HG02870 (cell line): ENCODE measurements around the gene MTA1.

ENCODE experiments used
- ATAC-seq: cut with Tn5 transposase; IDR thresholded peaks from one replicate; pipeline ENCODE4 v1.9.1; 2021; ENCODE audit warnings: mild to moderate bottlenecking, moderate library complexity; ENCODE audit not compliant: unreplicated experiment

The MTA1 gene

DNA sequence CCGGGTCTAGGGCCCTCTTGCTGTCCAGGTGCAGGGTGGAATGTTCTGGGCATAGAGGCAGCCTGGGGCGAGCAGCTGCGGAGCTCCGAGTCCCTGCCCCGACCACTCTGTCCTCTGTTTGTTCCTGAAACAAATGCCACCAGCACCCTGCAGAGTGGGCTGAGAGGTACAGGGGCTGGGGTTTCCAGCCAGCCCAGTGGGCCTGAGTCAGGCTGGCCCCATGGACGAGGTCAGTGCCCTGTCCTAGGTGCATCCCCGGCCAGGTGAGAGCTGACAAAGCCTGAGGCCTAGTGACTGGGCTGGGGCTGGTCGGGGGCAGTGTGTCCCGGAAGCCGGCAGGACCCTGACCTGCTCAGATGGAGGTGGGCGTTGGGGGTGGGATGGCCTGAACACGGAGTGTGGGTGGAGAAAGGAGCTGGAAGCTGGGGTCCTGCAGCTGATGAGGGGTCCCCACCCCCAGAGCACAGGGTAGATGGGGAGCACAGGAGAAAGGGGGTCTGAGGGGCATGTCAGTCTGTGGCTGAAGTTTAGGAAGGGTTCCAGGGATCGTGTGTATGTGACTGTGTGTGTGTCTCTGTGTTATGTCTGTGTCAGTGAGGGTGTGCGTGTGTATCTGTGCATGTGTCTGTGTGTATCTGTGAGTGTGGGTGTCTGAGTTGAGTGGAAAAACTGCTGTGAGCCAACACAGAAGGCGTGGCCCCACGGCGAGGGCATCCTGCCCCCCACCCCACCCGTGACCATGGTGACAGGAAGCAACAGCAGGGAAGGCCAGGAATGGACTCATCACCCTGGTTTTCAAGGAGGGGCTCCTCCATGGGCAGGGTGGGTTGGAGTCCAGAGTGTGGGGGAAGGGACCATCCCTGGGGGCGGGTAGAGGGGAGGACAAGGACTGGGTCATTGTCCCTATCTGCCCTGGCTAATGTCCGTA is 64.7 kb downstream of the MTA1 start:
- ATAC-seq = no peak

DNA sequence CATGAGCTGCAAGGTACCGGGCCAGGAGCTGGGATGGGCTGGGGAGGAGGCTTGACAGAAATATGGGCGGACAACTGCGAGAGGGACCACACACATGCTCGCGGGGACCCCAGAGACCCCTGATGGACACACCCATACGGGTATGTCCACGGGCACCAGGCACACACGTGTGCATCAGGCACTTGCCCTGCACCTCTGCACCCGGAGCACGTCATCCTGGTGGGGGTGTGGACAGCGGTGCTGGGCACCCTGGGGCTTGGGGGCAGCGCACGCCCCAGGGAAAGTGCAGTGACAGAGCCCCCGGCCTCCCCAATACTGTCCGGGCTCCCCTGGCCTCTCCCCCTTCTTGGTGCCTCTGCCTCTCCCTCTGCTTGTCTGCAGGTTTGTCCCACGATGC is 65.4 kb downstream of the MTA1 start:
- no peak for ATAC-seq

GRCh38 chr14:105485739-105486162 is 66.1 kb downstream of the MTA1 start:
- ATAC-seq = no peak

DNA sequence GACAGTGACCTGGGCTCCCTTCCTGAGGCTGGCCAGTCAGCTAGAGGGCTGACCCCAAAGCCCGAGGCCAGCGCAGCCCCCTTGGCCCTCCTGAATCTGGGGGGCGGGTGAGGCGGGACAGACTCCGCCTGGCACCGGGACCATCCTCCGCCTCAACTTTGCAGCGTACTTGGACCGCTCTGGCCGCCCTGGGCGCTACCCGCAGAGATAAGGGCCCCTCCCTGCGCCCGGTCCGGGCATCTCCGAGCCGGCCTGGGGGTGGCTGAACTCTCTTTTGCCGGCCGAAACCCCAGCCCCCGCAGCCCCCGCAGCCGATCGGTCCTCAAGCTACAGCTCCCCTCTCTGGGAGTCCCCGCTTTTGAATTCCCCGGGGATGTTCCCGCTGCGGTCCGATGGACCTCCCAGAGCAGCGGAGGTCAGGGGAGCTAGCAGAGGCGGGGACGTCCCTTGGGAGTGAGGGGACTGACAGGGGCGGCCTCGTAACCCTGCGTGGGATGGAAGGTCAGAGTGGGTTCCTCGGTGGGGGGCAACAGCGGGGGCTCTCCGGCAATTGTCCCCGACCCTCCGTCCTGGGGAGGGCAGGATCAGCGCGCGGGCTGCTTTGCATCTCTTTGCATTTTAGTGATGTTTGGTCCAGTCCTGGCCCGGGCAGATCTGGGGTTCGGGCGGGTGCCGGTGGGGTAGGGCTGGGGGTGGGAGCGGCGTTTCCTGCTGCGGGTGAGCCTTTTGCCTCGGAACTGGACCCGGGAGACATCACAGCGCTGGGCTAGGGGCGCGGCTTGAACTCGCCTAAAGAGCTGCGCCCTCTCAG is 66.7 kb downstream of the MTA1 start, which contains the start of gene CRIP1:
TSS of gene CRIP1 (plus strand) at position 724 of the 811 bp plus-strand sequence. CDS start 374 bp downstream, outside the sequence.
- ATAC-seq = no peak

- ATAC-seq = no peak
Measured at GRCh38 chr14:105486974-105487448, 67.4 kb downstream of the MTA1 start.

DNA sequence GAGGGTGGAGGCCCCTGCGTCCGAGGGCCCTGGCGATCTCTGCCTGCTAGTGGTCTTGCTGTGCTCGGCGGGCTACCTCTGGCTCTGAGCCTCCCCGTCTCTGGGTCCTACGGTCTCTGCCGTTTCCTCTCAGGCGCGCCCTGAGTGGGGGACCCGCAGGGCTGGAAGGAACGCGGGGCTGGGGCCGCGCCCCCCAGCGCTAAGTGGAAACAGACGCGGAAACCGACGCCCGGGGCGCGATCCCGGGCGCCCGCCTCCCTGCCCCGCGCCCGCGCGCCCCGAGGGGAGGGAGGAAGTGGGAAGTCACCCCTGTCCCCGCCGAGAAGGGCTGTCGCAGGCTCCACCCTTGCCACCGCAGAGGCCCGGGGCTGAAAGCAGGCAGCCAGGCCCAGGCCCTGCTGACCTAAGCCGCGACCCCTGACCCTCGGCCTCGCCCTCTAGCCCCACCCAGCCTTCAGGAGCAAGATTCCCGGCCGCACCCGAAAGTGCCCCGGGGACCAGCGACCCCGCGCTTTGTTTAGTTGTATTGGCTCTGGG is 67.9 kb downstream of the MTA1 start:
- no peak for ATAC-seq

DNA sequence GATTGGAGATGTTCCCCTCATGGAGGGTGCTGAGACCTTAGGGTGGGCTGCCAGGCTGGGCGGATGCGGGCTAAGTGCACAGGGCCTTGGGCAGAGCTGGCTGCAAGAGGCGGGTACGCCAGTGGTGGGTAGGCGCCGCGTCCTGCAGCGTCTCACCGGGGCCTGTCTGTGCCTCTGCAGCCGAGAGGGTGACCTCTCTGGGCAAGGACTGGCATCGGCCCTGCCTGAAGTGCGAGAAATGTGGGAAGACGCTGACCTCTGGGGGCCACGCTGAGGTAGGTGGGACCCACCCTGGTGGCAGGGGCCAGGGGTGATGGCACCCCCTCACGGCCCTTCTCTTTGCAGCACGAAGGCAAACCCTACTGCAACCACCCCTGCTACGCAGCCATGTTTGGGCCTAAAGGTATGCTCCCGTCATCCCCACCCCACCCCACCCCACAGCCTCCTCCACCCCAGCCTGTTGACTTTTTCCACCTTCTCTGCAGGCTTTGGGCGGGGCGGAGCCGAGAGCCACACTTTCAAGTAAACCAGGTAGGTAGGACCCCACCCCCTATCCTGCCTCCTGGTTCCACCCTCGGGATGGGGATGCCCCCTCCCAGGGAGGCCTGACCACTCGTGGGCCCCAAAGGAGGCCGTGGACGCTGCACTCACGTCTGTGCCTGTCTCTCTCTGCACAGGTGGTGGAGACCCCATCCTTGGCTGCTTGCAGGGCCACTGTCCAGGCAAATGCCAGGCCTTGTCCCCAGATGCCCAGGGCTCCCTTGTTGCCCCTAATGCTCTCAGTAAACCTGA is 68.6 kb downstream of the MTA1 start:
- ATAC-seq = no peak

GRCh38 chr14:105488781-105489541 is 69.3 kb downstream of the MTA1 start:
- ATAC-seq = no peak

DNA sequence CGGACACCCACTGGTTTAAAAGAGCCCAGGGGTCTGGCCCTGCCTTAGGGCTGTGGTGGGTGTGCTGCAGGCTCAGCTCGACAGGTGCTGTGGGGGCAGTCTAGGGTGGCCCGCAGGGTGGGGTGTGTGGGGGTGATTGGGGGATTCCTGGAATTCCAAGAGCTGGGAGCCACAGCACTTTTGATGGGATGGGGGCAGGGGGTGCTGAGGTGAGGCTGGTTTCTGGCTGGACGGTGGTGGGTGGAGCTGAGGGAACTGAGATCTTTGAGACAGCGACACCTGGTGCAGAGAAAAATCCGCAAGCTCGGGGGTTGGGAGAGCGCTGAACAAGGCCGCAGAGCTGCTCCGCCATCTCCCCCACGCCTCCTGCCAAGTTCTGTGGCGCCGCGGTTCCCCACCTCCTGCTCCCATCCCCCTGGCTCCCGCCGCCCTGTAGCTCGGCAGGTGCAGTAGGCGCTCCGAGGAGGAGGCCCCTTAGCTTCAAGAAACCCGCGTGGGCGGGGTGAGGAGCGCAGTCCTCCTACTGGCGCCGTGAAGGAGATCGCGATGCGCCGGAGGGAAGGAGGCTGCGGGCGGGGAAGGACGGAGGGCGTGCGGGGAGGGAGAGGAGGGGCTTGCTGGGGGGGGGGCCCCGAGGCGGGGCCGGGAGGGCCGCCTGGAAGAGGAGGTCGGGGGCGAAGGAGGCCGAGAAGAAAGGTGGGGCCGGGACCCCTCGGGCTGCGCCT is 70.1 kb downstream of the MTA1 start:
- ATAC-seq = no peak

- no peak for ATAC-seq
Measured at GRCh38 chr14:105490267-105490571, 70.6 kb downstream of the MTA1 start.

DNA sequence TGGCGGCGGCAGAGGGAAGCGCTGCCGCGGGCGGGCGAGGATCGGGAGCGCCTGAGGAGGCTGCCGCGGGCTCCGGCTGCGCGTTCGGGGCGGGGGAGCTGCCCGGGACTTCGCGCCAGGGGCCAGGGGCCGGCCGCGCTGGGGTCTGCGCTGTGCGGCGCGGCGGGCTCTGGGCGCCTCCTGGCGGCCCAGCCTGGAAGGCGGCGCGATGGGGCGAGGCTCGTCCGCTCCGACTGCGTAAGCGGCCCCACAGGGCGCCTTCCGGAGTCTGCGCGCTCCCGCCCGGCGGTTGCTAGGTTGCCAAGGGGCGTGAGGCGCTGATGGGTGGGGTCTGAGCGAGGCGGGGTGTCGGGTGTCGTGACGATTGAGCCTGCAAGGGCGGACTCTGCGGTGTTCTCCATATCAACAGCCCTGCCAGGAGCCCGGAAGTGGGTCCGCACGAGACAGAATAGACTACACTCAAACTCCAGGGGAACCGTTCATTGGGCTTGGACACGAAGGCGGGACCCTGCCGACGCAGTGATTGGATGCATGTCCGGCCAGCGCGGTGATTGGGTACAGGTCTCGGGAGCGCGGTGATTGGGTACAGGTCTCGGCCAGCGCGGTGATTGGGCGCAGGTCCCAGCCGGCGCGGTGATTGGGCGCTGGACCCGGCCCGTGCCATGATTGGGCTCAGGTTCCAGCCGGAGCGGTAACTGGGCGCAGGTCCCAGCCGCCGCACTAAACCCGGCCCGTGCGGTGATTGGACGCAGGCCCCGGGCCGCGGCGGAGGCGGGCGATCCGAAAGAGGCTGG is 71.1 kb downstream of the MTA1 start, which contains the start of gene TEDC1:
TSS of gene TEDC1 (plus strand) at position 675 of the 794 bp plus-strand sequence. CDS start 130 bp downstream, outside the sequence.
- ATAC-seq = peak; percentile 74

DNA sequence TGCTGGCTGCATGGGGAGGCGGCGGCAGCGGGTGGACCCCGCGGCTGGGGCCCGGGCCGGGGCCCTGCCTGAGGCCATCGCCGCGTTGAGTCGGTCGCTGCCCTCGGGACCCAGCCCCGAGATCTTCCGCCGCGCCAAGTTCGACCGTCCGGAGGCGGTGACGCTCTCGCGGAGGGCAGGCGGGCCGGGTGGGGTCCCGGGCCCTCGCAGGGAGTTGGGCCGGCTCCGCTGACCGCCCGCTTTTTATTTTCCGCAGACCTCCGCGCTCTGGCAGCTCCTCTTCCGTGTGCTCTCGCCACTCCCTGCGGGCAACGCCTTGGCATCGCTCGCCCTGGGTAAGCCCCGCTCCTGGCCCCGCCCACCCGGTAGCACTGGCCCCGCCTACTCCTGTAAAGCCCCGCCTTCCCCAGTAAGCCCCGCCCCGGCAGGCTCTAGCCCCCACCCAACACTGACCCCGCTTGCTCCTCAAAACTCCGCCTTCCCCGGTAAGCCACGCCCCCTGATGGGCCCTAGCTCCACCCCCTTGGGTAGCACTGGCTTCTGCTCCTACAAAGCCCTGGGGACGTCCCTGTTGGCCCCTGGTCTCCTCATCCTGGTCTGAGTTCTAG is 71.8 kb downstream of the MTA1 start:
- no peak for ATAC-seq

DNA sequence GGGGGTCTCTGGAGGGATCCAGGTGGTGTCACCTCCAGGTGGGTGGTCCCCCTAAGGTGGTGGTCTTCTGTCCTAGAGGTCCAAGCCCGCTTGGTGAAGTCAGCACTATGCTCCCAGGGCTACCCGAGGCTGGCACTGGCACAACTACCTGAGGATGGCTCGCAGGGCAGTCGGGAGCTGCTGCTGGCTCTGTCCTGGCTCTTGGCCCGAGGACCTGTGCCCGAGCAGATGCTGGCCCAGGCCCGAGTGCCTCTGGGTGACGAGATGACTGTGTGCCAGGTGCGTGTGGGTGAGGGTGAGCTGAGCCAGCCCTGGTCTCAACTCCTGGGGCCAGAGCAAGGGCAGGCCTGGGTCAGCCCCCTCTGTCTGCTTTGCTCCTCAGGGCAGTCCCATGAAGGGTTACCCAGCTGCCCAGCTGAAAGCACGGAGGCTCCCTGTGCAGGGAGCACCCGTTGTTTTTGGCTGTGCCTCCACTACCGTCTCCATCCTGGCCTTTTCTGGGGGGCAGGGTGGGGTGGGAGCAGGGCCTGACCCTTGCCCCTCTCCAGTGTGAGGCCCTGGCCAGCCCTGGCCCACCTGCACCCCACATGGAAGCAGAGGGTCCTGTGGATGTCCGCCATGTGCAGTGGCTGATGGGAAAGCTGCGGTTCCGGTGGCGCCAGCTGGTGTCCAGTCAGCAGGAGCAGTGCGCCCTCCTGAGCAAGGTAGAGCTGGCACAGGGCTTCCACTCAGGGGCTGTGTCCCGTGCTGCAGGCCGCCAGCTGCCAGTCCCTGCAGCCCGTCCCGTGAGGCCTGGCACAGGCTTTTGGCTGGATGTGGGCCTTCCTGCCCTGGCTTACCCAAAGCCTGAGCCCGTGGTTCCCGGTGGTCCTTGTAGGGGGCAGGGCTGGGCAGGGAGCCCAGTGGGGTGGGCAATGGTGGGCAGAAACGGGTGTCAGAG is 72.7 kb downstream of the MTA1 start:
- no peak for ATAC-seq

DNA sequence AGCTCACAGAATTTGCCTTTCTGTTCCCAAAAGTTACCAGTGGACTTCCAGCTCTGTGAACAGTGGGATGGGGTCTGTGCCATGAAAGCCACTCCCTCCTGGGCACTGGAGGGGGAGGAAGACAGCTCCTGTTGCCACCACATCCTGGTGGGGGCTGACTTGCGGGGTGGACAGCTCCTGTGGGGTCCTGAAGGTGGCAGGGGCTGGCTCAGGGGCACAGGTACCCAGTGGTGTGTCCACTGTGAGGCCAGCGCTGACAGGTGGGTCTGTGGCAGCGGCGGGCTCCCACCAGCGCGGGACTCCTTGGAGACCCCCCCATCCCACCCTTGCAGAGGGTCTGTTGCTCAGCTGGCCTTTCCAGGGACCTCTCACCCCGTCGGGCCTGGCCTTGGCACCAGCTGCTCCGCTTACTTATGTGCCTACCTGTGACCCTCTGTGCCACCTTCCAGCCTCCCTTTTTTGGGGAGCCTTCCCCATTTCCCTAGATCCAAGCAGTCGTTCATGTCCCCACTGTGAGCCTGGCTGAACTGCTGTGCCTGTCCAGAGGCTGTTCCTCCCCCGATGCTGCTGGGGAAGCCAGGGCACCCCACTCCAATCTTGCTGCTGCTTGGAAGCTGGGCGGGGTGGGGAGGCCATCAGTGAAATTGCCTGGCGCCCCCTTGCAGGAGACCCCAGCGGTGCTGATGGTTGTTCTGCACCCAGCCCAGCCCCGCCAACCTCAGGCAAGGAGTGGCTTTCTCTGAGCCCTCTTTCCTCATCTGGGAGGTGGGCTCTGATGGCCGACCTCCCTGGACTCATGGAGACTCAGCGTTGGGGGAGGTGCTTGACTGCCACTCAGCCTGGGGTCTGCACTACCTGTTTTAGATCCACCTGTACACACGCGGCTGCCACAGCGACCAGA is 73.6 kb downstream of the MTA1 start:
- no peak for ATAC-seq

DNA sequence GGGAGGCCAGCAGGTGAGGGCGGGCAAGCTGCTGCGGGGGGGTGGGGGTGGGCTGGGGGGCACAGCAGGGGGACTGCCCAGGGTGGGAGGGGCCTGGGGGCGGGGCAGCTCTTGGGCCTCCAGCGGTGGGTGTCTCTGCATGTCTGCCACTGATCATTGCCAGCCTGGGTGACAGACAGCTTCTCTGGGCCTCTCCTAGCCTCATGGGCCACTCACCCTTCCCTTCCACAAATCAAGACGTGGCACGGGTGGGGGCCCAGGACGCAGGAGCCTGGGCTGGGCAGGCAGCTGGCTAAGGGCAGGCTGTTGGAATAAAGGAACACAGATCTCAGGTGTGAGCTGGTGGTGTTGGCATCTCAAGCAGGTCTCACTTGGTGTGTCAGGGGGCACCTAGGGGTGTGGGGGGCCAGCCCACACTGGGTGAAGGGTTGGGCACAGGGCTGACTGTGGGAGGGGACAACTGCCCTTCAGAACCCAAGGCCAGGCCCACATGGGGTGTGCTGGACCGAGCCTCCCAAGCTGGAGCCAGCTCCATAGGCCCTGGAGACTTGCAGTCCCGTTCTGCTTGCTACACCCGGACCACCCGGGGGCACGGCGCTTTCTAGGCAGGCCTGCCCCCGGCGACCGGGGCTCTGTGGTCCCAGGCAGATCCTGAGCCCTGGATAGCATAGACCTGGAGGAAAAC is 74.4 kb downstream of the MTA1 start:
- ATAC-seq = no peak
